Measurements from ENCODE around the gene LRRN4. TPM values are rescaled to one million over a fixed set of nuclear protein-coding genes. Genes with fewer than 3 reads are reported as not detected.

LRRN4 gene
- total and polyA plus RNA-seq, 2 of the 8 experiments (the other 6 are each of a cell fraction or from before 2014, with no cell fraction given): 0.21 to 0.89 TPM

GRCh38 chr20:6079016-6079415, 25.2 kb upstream of the LRRN4 start:
- CTCF ChIA-PET (ENCODE audit: partially characterized antibody): interaction anchor here (1.2 to 1.5 kb wide), 3 partner anchors 12 to 550 kb away, joined by 3 to 12 read pairs (median 4); no protein-coding TSS in a partner anchor

More at GRCh38 chr20:6079016-6079415, 25.2 kb upstream of the LRRN4 start:
- 0 out of 4 replicates have a peak, but pooled peaks cover 0 to 2% of the 10 kb centered on the region in 2 experiments for H3K79me2 ChIP-seq (ENCODE audit: control insufficient read depth in 1 of 2, insufficient read depth in 2 of 2, low read length in 2 of 2)
- no peaks in the 10 kb centered on the region for H3K4me1 ChIP-seq (replicated peaks in 1 of 4; ENCODE audit: control insufficient read depth in 3 of 4, insufficient read depth in 4 of 4, low read length in 3 of 4)
- no peak for DNase-seq (ENCODE audit: low read depth in 1 of 2, low spot score in 2 of 2)
- H2BK15ac ChIP-seq (ENCODE audit: low read length): no peak overlapping the region
- no peak overlapping the region for H3K9ac ChIP-seq (replicated peaks in 1 of 4; ENCODE audit: extremely low read depth in 1 of 4, low read depth in 3 of 4, low read length in 3 of 4)
- FAIRE-seq: no peak
- H3K56ac ChIP-seq (replicated peaks; ENCODE audit: insufficient read length, low read depth, low read length): no peak overlapping the region
- no peak overlapping the region for H3K27ac ChIP-seq (ENCODE audit: low read depth, low read length)
- H2AK5ac ChIP-seq (ENCODE audit: low read depth, low read length): no peak overlapping the region
- no peak overlapping the region for H2AFZ ChIP-seq (ENCODE audit: low read length)
- no peak overlapping the region for H4K8ac ChIP-seq (ENCODE audit: extremely low read depth, insufficient read depth, low read length)
- peaks cover 0 to 6% of the 10 kb centered on the region in 2 experiments for H4K20me1 ChIP-seq (replicated peaks in 1 of 2; ENCODE audit: control insufficient read depth in 1 of 2, insufficient read depth in 2 of 2, low read length in 2 of 2)
- POLR2A ChIA-PET (ENCODE audit: partially characterized antibody): interaction anchor here (1.0 to 1.1 kb wide), 2 partner anchors 25 to 71 kb away, joined by 4 to 6 read pairs; partner anchors contain the start of gene LRRN4
- H3K79me1 ChIP-seq (ENCODE audit: low read depth, low read length): no peaks in the 10 kb centered on the region
- H3K23me2 ChIP-seq (ENCODE audit: low read depth, low read length): no peaks in the 10 kb centered on the region
- H4K91ac ChIP-seq (replicated peaks; ENCODE audit: insufficient read length, low read length): no peak overlapping the region
- WGBS, 2 experiments (ENCODE audit: extremely low coverage in 1 of 2, insufficient coverage in 1 of 2, insufficient read length in 1 of 2, insufficient replicate concordance in 2 of 2, low coverage in 1 of 2, low lambda C conversion rate in 2 of 2, missing lambda C conversion rate in 1 of 2): 72% methylated on average over 2 of the region's 2 CpGs; no CpG with 5 or more reads in 1 of the 2 experiments
- H3K23ac ChIP-seq (ENCODE audit: insufficient read length): no peak overlapping the region
- H4K5ac ChIP-seq (ENCODE audit: insufficient read length, low read depth, low read length): no peak overlapping the region
- H3K9me3 ChIP-seq (ENCODE audit: insufficient read depth in 2 of 2, low read depth in 1 of 2, low read length in 1 of 2): no peaks in the 10 kb centered on the region
- H2BK20ac ChIP-seq (ENCODE audit: low read length): no peak overlapping the region
- no peak overlapping the region for H3K4me2 ChIP-seq (ENCODE audit: insufficient read depth in 1 of 2, low read depth in 2 of 2, low read length in 2 of 2)
- no peak overlapping the region for H3K14ac ChIP-seq (ENCODE audit: insufficient read length)
- H3K4me3 ChIP-seq (ENCODE audit: extremely low read depth in 1 of 4, insufficient read depth in 2 of 4, low read depth in 3 of 4, low read length in 4 of 4): no peak overlapping the region
- H2BK5ac ChIP-seq (ENCODE audit: low read depth, low read length): no peak overlapping the region
- H3K36me3 ChIP-seq (ENCODE audit: control insufficient read depth in 2 of 4, insufficient read depth in 4 of 4, low read length in 3 of 4): peaks cover 8 to 10% (median 9%) of the 10 kb centered on the region in 4 experiments; a peak in 6 of 8 replicates
- no peak overlapping the region for H2BK12ac ChIP-seq (ENCODE audit: low read depth, low read length)
- H3K4ac ChIP-seq (replicated peaks; ENCODE audit: insufficient read length, low read depth, low read length): no peak overlapping the region
- H3K27me3 ChIP-seq (replicated peaks in 1 of 4; ENCODE audit: control insufficient read depth in 3 of 4, extremely low read depth in 1 of 4, insufficient read depth in 3 of 4, low read length in 3 of 4): no peaks in the 10 kb centered on the region
- TF ChIP-seq YY1 (IDR thresholded peaks at IDR 0.05; ENCODE audit: low read depth, low read length) (no peak), SIRT6 (IDR thresholded peaks at IDR 0.05; ENCODE audit: low read length) (no peak), E2F6 (IDR thresholded peaks at IDR 0.05) (no peak), HDAC6 (IDR thresholded peaks at IDR 0.05; ENCODE audit: low read depth, low read length) (no peak), HDAC2 (IDR thresholded peaks at IDR 0.05; ENCODE audit: borderline replicate concordance in 1 of 2, low read depth in 2 of 2, low read length in 2 of 2) (no peak), SIN3A (conservative IDR thresholded peaks at IDR 0.05 in 1 of 2, IDR thresholded peaks at IDR 0.05 in 1 of 2; ENCODE audit: low read depth in 1 of 2, low read length in 2 of 2) (no peak), POLR2AphosphoS5 (IDR thresholded peaks at IDR 0.05; ENCODE audit: low read depth, low read length) (no peak), CBX5 (IDR thresholded peaks at IDR 0.05; ENCODE audit: low read depth, low read length) (no peak), SP4 (IDR thresholded peaks at IDR 0.05; ENCODE audit: low read length) (no peak), ATF3 (IDR thresholded peaks at IDR 0.05; ENCODE audit: insufficient read depth, low read depth, low read length) (no peak), CEBPB (IDR thresholded peaks at IDR 0.05; ENCODE audit: low read depth, low read length) (no peak), KDM5A (IDR thresholded peaks at IDR 0.05; ENCODE audit: low read length) (no peak), PHF8 (conservative IDR thresholded peaks at IDR 0.05; ENCODE audit: low read depth, low read length) (no peak)
- no peak overlapping the region for H2BK120ac ChIP-seq (replicated peaks; ENCODE audit: low read depth, low read length)
- no peak overlapping the region for H3K18ac ChIP-seq (ENCODE audit: extremely low read depth, low read length)

Measured in H1 (cell line).